GM12875 (cell line): ENCODE data around the gene PIAS2.

Experiments used
- H3K4me3 ChIP-seq: one replicate; pipeline ENCODE4 v1.5.1; 2011; ENCODE audit warnings: low read depth, low read length, control low read depth
- TF ChIP-seq, protein P1 (sequence below): IDR thresholded peaks from 2 replicates; pipeline ENCODE4 v1.5.1; 2011; ENCODE audit warnings: low read depth, mild to moderate bottlenecking, control low read depth, inconsistent platforms, low read length, moderate library complexity, borderline replicate concordance; ENCODE audit not compliant: insufficient read depth

Gene PIAS2

DNA sequence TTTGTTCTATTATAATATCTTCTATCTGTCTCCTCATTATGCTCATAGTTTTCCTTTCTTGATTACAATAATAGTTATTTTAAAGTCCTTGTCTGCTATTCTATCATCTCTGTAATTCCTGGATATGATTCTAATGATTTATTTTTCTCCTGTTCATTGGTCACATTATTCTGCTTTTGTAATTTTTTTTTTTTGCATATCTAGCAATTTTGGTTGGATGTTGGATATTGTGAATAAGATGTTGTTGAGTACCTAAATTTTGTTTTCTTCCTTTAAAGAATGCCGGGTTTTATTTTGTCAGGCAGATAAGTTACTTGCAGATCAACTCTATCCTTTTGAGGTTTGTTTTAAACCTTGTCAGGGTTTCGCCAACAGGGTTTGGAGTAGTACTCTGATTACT is 25.3 kb upstream of the PIAS2 start:
- TF ChIP-seq, protein P1, sequence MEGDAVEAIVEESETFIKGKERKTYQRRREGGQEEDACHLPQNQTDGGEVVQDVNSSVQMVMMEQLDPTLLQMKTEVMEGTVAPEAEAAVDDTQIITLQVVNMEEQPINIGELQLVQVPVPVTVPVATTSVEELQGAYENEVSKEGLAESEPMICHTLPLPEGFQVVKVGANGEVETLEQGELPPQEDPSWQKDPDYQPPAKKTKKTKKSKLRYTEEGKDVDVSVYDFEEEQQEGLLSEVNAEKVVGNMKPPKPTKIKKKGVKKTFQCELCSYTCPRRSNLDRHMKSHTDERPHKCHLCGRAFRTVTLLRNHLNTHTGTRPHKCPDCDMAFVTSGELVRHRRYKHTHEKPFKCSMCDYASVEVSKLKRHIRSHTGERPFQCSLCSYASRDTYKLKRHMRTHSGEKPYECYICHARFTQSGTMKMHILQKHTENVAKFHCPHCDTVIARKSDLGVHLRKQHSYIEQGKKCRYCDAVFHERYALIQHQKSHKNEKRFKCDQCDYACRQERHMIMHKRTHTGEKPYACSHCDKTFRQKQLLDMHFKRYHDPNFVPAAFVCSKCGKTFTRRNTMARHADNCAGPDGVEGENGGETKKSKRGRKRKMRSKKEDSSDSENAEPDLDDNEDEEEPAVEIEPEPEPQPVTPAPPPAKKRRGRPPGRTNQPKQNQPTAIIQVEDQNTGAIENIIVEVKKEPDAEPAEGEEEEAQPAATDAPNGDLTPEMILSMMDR = no peak
- no peak overlapping the region for H3K4me3 ChIP-seq

GRCh38 chr18:46939998-46940571 is 22.8 kb upstream of the PIAS2 start:
- TF ChIP-seq, protein P1 = no peak
- H3K4me3 ChIP-seq = no peak overlapping the region

- no peak overlapping the region for H3K4me3 ChIP-seq
- TF ChIP-seq, protein P1 = no peak
Observed at GRCh38 chr18:46939337-46939963, 22.1 kb upstream of the PIAS2 start.

GRCh38 chr18:46920653-46921052 is 3.3 kb upstream of the PIAS2 start:
- H3K4me3 ChIP-seq = no peak overlapping the region

DNA sequence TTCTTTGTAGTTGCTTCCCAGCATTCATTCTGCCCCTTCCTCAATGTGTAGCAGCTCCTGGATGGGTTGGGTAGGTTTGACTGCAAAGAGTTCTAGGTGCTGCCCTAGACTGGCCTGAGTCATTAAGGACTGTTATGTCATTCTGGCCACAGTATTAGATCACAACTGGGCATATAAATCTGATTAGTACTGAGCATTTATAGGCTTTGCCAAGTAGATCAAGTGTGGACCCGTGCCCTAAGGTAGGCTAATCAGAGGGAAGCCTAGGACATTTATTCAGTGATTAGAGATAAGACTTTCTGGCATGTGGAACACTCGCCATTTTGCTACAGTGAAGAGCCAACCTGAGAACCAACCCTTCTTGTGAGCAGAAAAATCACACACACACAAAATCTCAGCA is 2.8 kb upstream of the PIAS2 start:
- TF ChIP-seq, protein P1 = no peak

More at GRCh38 chr18:46920653-46921052, 3.3 kb upstream of the PIAS2 start:
- TF ChIP-seq, protein P1 = no peak

DNA sequence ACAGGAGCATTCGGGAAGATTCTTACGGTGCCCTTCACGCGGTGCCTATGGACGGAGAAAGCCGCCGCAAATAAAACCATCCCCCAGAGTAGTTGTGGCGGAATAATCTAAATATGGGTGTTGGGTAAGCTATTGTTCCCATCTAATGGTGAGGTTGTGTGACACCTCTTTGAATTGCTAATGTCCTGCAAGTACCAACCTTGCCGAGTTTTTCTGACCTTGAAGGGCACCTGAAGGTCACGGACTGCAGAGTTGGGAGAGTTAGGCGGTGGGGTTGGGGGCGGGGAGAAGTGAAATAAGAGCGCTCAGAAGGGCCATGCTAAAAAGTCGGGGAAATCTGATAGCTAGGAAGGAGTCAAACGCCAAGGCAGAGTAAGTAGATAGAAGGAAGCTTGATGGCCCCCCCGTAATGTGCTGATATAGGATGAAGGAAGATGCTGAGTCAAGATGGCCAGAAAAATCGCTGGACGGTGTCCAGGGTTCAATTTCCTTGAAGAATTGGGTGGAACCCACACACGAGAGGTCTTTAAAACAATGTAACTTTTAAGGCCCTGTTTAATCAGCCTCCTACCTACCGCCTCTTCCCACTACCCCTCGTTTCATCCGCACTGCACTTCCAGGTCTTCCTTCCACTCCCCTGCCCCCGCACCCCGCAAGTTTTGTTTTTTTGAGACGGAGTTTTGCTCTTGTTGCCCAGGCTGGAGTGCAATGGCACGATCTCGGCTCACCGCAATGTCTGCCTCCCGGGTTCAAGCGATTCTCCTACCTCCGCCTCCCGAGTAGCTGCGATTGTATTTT is 695 bp upstream of the PIAS2 start:
- TF ChIP-seq, protein P1 = no peak
- H3K4me3 ChIP-seq = peak overlapping the region; percentile 61

More for the DNA sequence above, 2.8 kb upstream of the PIAS2 start:
- no peak overlapping the region for H3K4me3 ChIP-seq
